22Rv1 (cell line): ENCODE measurements around the gene C2orf49.

Experiments used
- H3K27ac ChIP-seq: fragments of 450-650 bp; 2 replicates; pipeline ENCODE4 v1.5.1; 2017
- CTCF ChIP-seq: fragments of 450-650 bp; IDR thresholded peaks from 2 replicates; pipeline ENCODE4 v1.5.1; 2017; ENCODE audit warnings: mild to moderate bottlenecking
- ZFX ChIP-seq: fragments of 450-650 bp; IDR thresholded peaks from 2 replicates; pipeline ENCODE4 v1.6.1; 2017; ENCODE audit warnings: antibody characterized with exemption, borderline replicate concordance

Gene C2orf49

GRCh38 chr2:105364436-105365139, 27.2 kb downstream of the C2orf49 start:
- TF ChIP-seq CTCF (no peak), ZFX (no peak)
- H3K27ac ChIP-seq, result no peak overlapping the region

- no peak overlapping the region for H3K27ac ChIP-seq
- TF ChIP-seq CTCF (no peak), ZFX (no peak)
Measured at GRCh38 chr2:105365206-105365605, 27.9 kb downstream of the C2orf49 start.

- no peak overlapping the region for H3K27ac ChIP-seq
- no peak for TF ChIP-seq CTCF
- TF ChIP-seq ZFX, result no peak
Measured at GRCh38 chr2:105368759-105369408, 31.5 kb downstream of the C2orf49 start.

- TF ChIP-seq ZFX, result no peak
- TF ChIP-seq CTCF, result peak; percentile 91
- H3K27ac ChIP-seq, result no peak overlapping the region
Measured at GRCh38 chr2:105369777-105370690, 32.7 kb downstream of the C2orf49 start.

GRCh38 chr2:105371156-105371555, 33.8 kb downstream of the C2orf49 start:
- no peak overlapping the region for H3K27ac ChIP-seq
- TF ChIP-seq ZFX (no peak), CTCF (no peak)

GRCh38 chr2:105371810-105372209, 34.5 kb downstream of the C2orf49 start:
- TF ChIP-seq CTCF (no peak), ZFX (no peak)
- no peak overlapping the region for H3K27ac ChIP-seq
